Thyroid gland (tissue), 4 donors: ENCODE measurements around the gene CHRD. TPM values are rescaled to one million over a fixed set of nuclear protein-coding genes. Genes with fewer than 3 reads are reported as not detected.
A peak's percentile ranks its signal among the peaks of the same experiment; 100 is the strongest.

Source experiments
- DNase-seq, 2 donors: peaks; one replicate each; pipeline ENCODE4 v3.0.0-alpha.2; 2019
- H3K27ac ChIP-seq, 3 donors: fragments of 200-600 bp; sonication (generic); 1 replicate in 2 of 3; 2 replicates in 1 of 3; pipeline ENCODE4 v1.5.1; 2016 to 2019; ENCODE audit warnings: mild to moderate bottlenecking in 1 of 3, moderate library complexity in 1 of 3
- H3K27me3 ChIP-seq: fragments of 200-600 bp; sonication (generic); one replicate; pipeline ENCODE4 v1.5.1; 2019
- H3K36me3 ChIP-seq, 2 donors: fragments of 200-600 bp; sonication (generic); one replicate each; pipeline ENCODE4 v1.5.1; 2016 to 2019
- H3K4me1 ChIP-seq, 2 donors: fragments of 200-600 bp; sonication (generic); one replicate each; pipeline ENCODE4 v1.5.1; 2017 to 2019
- H3K4me3 ChIP-seq, 3 donors: fragments of 200-600 bp; sonication (generic); replicated peaks in 1 of 3; 1 replicate in 2 of 3; 2 replicates in 1 of 3; pipeline ENCODE4 v1.5.1; 2016; ENCODE audit warnings: mild to moderate bottlenecking in 1 of 3
- H3K9me3 ChIP-seq: fragments of 200-600 bp; sonication (generic); one replicate; pipeline ENCODE4 v1.5.1; 2017
- CTCF ChIP-seq, 6 experiments: fragments of 200-600 bp in 3 of 6; fragments of 450-650 bp in 3 of 6; sonication (generic) in 3 of 6; IDR thresholded peaks; one replicate each; pipeline ENCODE4 v1.5.1; 2016 to 2019; ENCODE audit warnings: antibody characterized with exemption in 6 of 6, mild to moderate bottlenecking in 2 of 6, inconsistent platforms in 1 of 6, moderate library complexity in 1 of 6
- POLR2A ChIP-seq, 2 donors: fragments of 450-650 bp; IDR thresholded peaks; one replicate each; pipeline ENCODE4 v1.6.1; 2017; ENCODE audit warnings: antibody characterized with exemption in 2 of 2, mild to moderate bottlenecking in 2 of 2, moderate library complexity in 1 of 2
- WGBS, 2 donors: methylation state at CpG; one replicate each; pipeline ENCODE4 v1.1.5; 2017; 5-methylcytosine and 5-hydroxymethylcytosine counted together
- intact Hi-C: fragments of 100-400 bp; cut with DNase I; formaldehyde crosslinking; loops from one replicate; pipeline ENCODE4 v1.15.1; 2023
- total RNA-seq, 4 donors: library from RNA; depleted of rRNA; stranded (reverse); fragments of >200 nt; gene quantifications; one replicate each; pipeline ENCODE4 v1.2.3, GENCODE V29; 2016

CHRD gene
- total RNA-seq, 4 donors from 2014 or later, result 4.1 to 14.8 (median 8.0) TPM

- Histone ChIP-seq H3K4me3 (no peak overlapping the region), H3K27ac (no peak overlapping the region), H3K4me1 (peaks cover 16 to 24% of the 10 kb centered on the region in 2 donors), H3K9me3 (no peaks in the 10 kb centered on the region), H3K36me3 (peaks cover 5 to 22% of the 10 kb centered on the region in 2 donors), H3K27me3 (no peaks in the 10 kb centered on the region)
- 71 to 79% methylated on average over 4 to 5 of the region's 5 CpGs for WGBS, 2 donors
- intact Hi-C loops, result no loop called here
- DNase-seq, result no peak
- TF ChIP-seq POLR2A (IDR thresholded peaks at IDR 0.05) (no peak), CTCF (IDR thresholded peaks at IDR 0.05) (no peak)
These were observed 36.5 kb upstream of the CHRD start for GRCh38 chr3:184343200-184343876.

GRCh38 chr3:184344579-184345316 lies 35.1 kb upstream of the CHRD start:
- intact Hi-C loops, result no loop called here
- TF ChIP-seq CTCF (IDR thresholded peaks at IDR 0.05) (no peak), POLR2A (IDR thresholded peaks at IDR 0.05) (no peak)
- Histone ChIP-seq H3K9me3 (no peaks in the 10 kb centered on the region), H3K27ac (peak overlapping the region; percentile 67 to 80 (median 80)), H3K4me1 (peaks cover 12 to 17% of the 10 kb centered on the region in 2 donors), H3K36me3 (peaks cover 5 to 22% of the 10 kb centered on the region in 2 donors), H3K27me3 (no peaks in the 10 kb centered on the region), H3K4me3 (no peak overlapping the region)
- DNase-seq, result peak in 1 of 2 donors; percentile 6
- WGBS, 2 donors, result 75 to 78% methylated on average over 12 to 15 of the region's 24 CpGs

GRCh38 chr3:184345317-184346144 lies 34.3 kb upstream of the CHRD start:
- peak overlapping the region; percentile 67 to 80 (median 80) for H3K27ac ChIP-seq
- WGBS, 2 donors, result 28 to 31% methylated on average over 14 of the region's 14 CpGs
- TF ChIP-seq POLR2A (IDR thresholded peaks at IDR 0.05) (peak in 1 of 2 donors; percentile 64), CTCF (IDR thresholded peaks at IDR 0.05) (peak in 5 of 6 experiments; percentile 27 to 68 (median 57))
- no peak overlapping the region for H3K4me3 ChIP-seq
- intact Hi-C loops, result no loop called here
- peaks cover 5 to 22% of the 10 kb centered on the region in 2 donors for H3K36me3 ChIP-seq
- H3K4me1 ChIP-seq, result peaks cover 12 to 16% of the 10 kb centered on the region in 2 donors
- H3K27me3 ChIP-seq, result no peaks in the 10 kb centered on the region
- H3K9me3 ChIP-seq, result no peaks in the 10 kb centered on the region
- peak; percentile 94 to 96 for DNase-seq

GRCh38 chr3:184346480-184347190 lies 33.2 kb upstream of the CHRD start:
- Histone ChIP-seq H3K36me3 (peaks cover 5 to 22% of the 10 kb centered on the region in 2 donors), H3K27ac (peak overlapping the region; percentile 67 to 80 (median 80)), H3K4me3 (no peak overlapping the region), H3K27me3 (no peaks in the 10 kb centered on the region), H3K9me3 (no peaks in the 10 kb centered on the region), H3K4me1 (peaks cover 12 to 16% of the 10 kb centered on the region in 2 donors)
- no peak for DNase-seq
- TF ChIP-seq POLR2A (IDR thresholded peaks at IDR 0.05) (no peak), CTCF (IDR thresholded peaks at IDR 0.05) (no peak)
- 90 to 96% methylated on average over 10 to 14 of the region's 20 CpGs for WGBS, 2 donors
- intact Hi-C loops, result no loop called here
